ENCODE data around the gene CPT1B.

Gene CPT1B

GRCh38 chr22:50603511-50604255 is 25.5 kb upstream of the CPT1B start:
- H3K27me3 Mint-ChIP-seq: peaks cover 74% of the 10 kb centered on the region
- no peak overlapping the region for H3K4me3 Mint-ChIP-seq
- H3K36me3 Mint-ChIP-seq: no peaks in the 10 kb centered on the region
- peaks cover 4% of the 10 kb centered on the region for H3K4me1 Mint-ChIP-seq
- no peaks in the 10 kb centered on the region for H3K9me3 Mint-ChIP-seq
- H3K27ac Mint-ChIP-seq: no peak overlapping the region
- no peak for ATAC-seq

- Mint-ChIP-seq H3K27ac (no peak overlapping the region), H3K4me1 (peaks cover 4% of the 10 kb centered on the region), H3K36me3 (peaks cover 5% of the 10 kb centered on the region), H3K4me3 (peak overlapping the region; percentile 38), H3K9me3 (no peaks in the 10 kb centered on the region), H3K27me3 (peaks cover 63% of the 10 kb centered on the region)
- ATAC-seq: no peak
Measured at GRCh38 chr22:50602338-50602700, 24.1 kb upstream of the CPT1B start.

DNA sequence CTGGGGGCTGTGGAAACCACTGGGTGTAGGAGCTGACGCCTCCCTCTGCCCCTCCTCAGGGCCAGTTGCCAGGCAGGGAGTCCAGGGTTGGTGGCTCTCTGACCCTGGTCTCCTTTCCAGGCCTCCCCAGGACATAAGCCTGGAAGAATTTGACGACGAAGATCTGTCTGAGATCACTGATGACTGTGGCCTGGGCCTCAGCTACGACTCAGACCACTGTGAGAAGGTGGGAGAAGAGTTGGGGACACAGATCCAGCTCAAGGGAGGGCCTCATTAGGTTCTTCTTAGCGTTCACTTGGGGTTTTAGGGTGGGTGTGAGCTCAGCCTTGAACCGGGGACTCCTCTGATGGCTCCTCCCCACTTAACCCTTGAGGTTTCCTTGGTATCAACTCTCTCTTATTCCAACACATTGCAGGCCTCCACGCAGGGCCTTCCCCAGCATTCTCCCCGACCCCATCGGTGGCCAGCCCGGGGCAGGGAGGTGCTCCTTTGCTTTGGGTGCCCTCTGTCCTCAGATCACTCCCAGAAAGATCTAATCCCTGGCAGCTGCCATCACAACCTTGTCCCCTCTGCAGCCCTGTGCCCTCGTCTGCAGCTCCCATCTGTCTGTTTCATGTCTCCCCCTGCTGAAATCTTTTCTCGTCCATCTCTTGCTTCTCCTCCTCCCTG is 23.6 kb upstream of the CPT1B start:
- Mint-ChIP-seq H3K27ac (no peak overlapping the region), H3K9me3 (no peaks in the 10 kb centered on the region), H3K4me3 (peak overlapping the region; percentile 38), H3K27me3 (peaks cover 58% of the 10 kb centered on the region), H3K36me3 (peaks cover 10% of the 10 kb centered on the region), H3K4me1 (peaks cover 4% of the 10 kb centered on the region)
- ATAC-seq: no peak

GRCh38 chr22:50600967-50601668 is 22.9 kb upstream of the CPT1B start:
- peak overlapping the region; percentile 38 for H3K4me3 Mint-ChIP-seq
- H3K27me3 Mint-ChIP-seq: peaks cover 51% of the 10 kb centered on the region
- ATAC-seq: peak; percentile 13
- no peak overlapping the region for H3K27ac Mint-ChIP-seq
- peaks cover 4% of the 10 kb centered on the region for H3K4me1 Mint-ChIP-seq
- peaks cover 15% of the 10 kb centered on the region for H3K36me3 Mint-ChIP-seq
- H3K9me3 Mint-ChIP-seq: no peaks in the 10 kb centered on the region

DNA sequence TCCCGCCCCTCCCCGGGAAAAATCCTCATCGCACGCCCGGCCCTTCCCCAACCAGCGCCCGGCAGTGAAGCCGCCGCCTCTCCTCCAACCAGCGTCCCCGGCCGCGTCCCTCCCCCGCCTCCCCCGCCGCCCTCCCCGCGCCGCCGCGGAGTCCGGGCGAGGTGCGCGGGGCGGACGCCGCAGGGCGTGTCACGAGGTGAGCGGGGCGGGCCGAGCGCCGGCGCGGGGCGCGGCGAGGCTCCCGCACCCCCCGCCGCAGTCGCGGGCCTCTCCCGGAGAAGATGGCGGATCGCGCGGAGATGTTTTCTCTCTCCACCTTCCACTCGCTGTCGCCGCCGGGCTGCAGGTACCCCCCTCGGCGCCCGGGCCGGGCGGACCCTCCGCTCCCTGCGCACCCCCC is 22.3 kb upstream of the CPT1B start, which contains the start of gene MAPK8IP2:
Gene MAPK8IP2, plus strand, starts transcription at position 256 of the 400 bp plus-strand sequence. Its CDS starts 26 bp downstream, at position 282.
- H3K36me3 Mint-ChIP-seq: peaks cover 17% of the 10 kb centered on the region
- ATAC-seq: peak; percentile 3
- H3K27me3 Mint-ChIP-seq: peaks cover 45% of the 10 kb centered on the region
- H3K4me3 Mint-ChIP-seq: peak within 1 kb of the TSS; percentile 38
- no peaks in the 10 kb centered on the region for H3K9me3 Mint-ChIP-seq
- peaks cover 4% of the 10 kb centered on the region for H3K4me1 Mint-ChIP-seq
- no peak within 1 kb of the TSS for H3K27ac Mint-ChIP-seq

GRCh38 chr22:50599816-50600455 is 21.7 kb upstream of the CPT1B start:
- H3K4me3 Mint-ChIP-seq: peak overlapping the region; percentile 12
- H3K9me3 Mint-ChIP-seq: no peaks in the 10 kb centered on the region
- peaks cover 4% of the 10 kb centered on the region for H3K4me1 Mint-ChIP-seq
- H3K27ac Mint-ChIP-seq: no peak overlapping the region
- peaks cover 39% of the 10 kb centered on the region for H3K27me3 Mint-ChIP-seq
- H3K36me3 Mint-ChIP-seq: peaks cover 23% of the 10 kb centered on the region
- ATAC-seq: peak; percentile 54

DNA sequence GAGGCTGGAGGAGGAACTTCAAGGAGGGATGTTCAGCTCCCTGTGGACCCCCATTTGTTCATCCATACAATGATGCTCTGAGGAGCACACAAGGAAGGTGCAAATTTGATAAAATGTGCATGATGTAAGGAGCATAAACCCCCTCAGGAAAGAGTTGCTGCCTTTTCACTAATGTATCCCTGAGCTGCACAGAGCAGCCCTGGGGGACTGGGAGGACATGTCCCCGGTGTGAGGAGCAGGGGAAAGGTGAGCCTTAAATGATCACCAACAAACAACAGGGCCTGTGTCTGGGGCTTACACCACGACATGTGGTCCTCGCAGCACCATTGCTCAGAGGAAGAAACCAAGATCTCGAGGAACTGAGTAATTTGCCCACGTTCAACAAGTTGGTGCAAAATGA is 18.9 kb upstream of the CPT1B start:
- no peak overlapping the region for H3K4me3 Mint-ChIP-seq
- ATAC-seq: no peak
- peaks cover 4% of the 10 kb centered on the region for H3K4me1 Mint-ChIP-seq
- no peak overlapping the region for H3K27ac Mint-ChIP-seq
- peaks cover 32% of the 10 kb centered on the region for H3K36me3 Mint-ChIP-seq
- H3K9me3 Mint-ChIP-seq: no peaks in the 10 kb centered on the region
- H3K27me3 Mint-ChIP-seq: peaks cover 19% of the 10 kb centered on the region

GRCh38 chr22:50595189-50595588 is 17.0 kb upstream of the CPT1B start:
- Mint-ChIP-seq H3K9me3 (no peaks in the 10 kb centered on the region), H3K27me3 (peaks cover 8% of the 10 kb centered on the region), H3K4me3 (no peak overlapping the region), H3K27ac (no peak overlapping the region), H3K4me1 (peaks cover 4% of the 10 kb centered on the region), H3K36me3 (peaks cover 39% of the 10 kb centered on the region)
- no peak for ATAC-seq

- no peaks in the 10 kb centered on the region for H3K9me3 Mint-ChIP-seq
- peaks cover 10% of the 10 kb centered on the region for H3K36me3 Mint-ChIP-seq
- no peak overlapping the region for H3K27ac Mint-ChIP-seq
- ATAC-seq: no peak
- H3K27me3 Mint-ChIP-seq: no peaks in the 10 kb centered on the region
- H3K4me3 Mint-ChIP-seq: no peak overlapping the region
- peaks cover 6% of the 10 kb centered on the region for H3K4me1 Mint-ChIP-seq
Measured at GRCh38 chr22:50587407-50587806, 9.2 kb upstream of the CPT1B start.

DNA sequence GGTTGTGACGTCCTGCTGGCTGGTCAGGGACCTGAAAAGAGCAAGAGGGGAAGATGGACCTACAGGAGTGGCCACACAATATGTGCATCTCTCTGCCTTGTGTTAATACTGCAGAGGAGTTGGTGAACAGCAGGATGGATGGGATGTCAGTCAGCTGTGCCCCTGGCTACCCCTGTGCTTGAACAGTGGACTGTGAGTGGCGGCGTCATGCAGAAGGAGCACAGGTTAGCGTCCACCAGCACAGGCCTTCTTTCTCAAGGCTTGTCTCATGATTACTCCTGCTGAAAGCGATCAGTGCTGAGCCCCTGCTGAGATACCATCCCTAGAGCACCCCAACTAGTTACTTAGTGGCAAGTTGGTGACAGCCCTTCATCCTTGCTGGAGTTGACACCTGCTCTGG is 8.2 kb upstream of the CPT1B start:
- Mint-ChIP-seq H3K27ac (no peak overlapping the region), H3K4me1 (peaks cover 11% of the 10 kb centered on the region), H3K27me3 (no peaks in the 10 kb centered on the region), H3K4me3 (no peak overlapping the region), H3K36me3 (peaks cover 6% of the 10 kb centered on the region), H3K9me3 (no peaks in the 10 kb centered on the region)
- no peak for ATAC-seq

DNA sequence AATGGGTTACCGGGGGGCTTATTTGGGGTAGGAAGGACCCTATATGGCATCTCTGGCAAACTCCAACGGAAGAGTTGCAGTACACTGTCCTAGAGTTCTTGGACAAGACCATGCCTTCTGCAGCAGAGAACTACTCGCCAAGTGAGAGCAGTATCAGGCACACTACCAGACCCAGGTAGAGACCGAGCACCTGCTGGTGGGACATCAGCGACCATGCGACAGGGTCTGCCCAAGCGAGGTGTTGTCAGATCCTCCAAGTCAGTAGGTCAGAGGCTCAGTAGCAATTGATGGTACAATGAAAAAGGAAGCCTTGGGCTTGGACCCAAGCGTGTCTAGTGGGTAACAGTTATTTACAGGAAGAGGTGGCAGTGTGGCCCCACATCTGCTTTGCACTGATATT is 7.6 kb upstream of the CPT1B start:
- Mint-ChIP-seq H3K27me3 (no peaks in the 10 kb centered on the region), H3K27ac (no peak overlapping the region), H3K9me3 (no peaks in the 10 kb centered on the region), H3K4me3 (no peak overlapping the region), H3K4me1 (peaks cover 15% of the 10 kb centered on the region), H3K36me3 (peaks cover 5% of the 10 kb centered on the region)
- no peak for ATAC-seq

GRCh38 chr22:50585238-50585637 is 7.0 kb upstream of the CPT1B start:
- H3K36me3 Mint-ChIP-seq: peaks cover 5% of the 10 kb centered on the region
- peaks cover 20% of the 10 kb centered on the region for H3K4me1 Mint-ChIP-seq
- no peak for ATAC-seq
- no peak overlapping the region for H3K4me3 Mint-ChIP-seq
- no peak overlapping the region for H3K27ac Mint-ChIP-seq
- H3K9me3 Mint-ChIP-seq: no peaks in the 10 kb centered on the region
- H3K27me3 Mint-ChIP-seq: no peaks in the 10 kb centered on the region

DNA sequence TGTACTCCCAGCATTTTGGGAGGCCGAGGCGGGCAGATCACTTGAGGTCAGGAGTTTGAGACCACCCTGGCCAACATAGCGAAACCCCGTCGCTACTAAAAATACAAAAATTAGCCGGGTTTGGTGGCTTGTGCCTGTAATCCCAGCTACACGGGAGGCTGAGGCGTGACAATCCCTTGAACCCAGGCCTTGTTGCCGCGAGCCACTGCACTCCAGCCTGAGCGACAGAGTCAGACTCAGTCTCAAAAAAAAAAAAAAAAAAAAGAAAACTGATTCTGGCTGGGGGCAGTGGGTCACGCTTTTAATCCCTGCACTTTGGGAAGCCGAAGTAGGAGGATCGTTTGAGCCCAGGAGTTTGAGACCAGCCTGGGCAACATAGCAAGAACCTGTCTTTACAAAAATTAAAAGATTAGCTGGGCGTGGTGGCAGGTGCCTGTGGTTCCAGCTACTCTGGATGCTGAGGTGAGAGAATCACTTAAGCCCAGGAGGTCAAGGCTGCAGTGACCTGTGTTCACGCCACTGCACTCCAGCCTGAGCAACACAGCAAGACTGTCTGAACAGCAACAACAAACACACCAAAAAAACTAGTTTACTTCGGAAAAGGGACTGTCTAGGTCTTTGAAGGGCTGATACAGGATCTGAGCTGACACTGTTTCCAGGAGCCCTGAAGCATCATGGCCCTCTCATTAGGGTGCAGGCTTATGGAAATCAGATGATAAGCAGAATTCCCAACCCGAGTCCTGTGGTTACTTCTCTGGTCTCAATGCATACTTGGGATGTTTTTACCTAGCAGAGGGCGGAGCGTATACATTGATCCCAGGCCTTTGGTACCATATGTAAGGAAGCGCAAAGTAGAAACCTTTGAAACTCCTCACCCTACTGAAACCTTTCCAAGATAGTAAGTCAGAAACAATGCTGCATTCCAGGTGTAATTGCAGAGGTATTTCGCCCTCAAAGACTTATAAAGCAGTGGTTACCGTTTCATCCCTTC is 6.2 kb upstream of the CPT1B start:
- Mint-ChIP-seq H3K27ac (no peak overlapping the region), H3K4me1 (peaks cover 28% of the 10 kb centered on the region), H3K27me3 (no peaks in the 10 kb centered on the region), H3K36me3 (peaks cover 13% of the 10 kb centered on the region), H3K4me3 (peak overlapping the region; percentile 93), H3K9me3 (no peaks in the 10 kb centered on the region)
- no peak for ATAC-seq

- Mint-ChIP-seq H3K9me3 (no peaks in the 10 kb centered on the region), H3K36me3 (peaks cover 21% of the 10 kb centered on the region), H3K27ac (peak overlapping the region; percentile 98), H3K27me3 (no peaks in the 10 kb centered on the region), H3K4me3 (peak overlapping the region; percentile 93), H3K4me1 (peaks cover 29% of the 10 kb centered on the region)
- peak; percentile 43 for ATAC-seq
Measured at GRCh38 chr22:50583294-50583861, 5.2 kb upstream of the CPT1B start.
